Upper lobe of right lung (tissue), 1 donor: ENCODE measurements around the gene CELA3A. TPM values are rescaled to one million over a fixed set of nuclear protein-coding genes. Genes with fewer than 3 reads are reported as not detected.

Source experiments
- ATAC-seq: fragments of 200-7000 bp; cut with Tn5 transposase; one replicate; pipeline ENCODE4 v1.9.1; 2020; ENCODE audit warnings: mild to moderate bottlenecking, moderate library complexity
- DNase-seq: peaks from one replicate; pipeline ENCODE4 v3.0.0-alpha.2; 2020
- H3K27ac ChIP-seq: fragments of 200-600 bp; one replicate; pipeline ENCODE4 v1.8.0; 2022
- H3K27me3 ChIP-seq: fragments of 200-600 bp; one replicate; pipeline ENCODE4 v1.8.0; 2022; ENCODE audit warnings: mild to moderate bottlenecking
- H3K36me3 ChIP-seq: fragments of 200-600 bp; one replicate; pipeline ENCODE4 v1.8.0; 2022
- H3K4me1 ChIP-seq: fragments of 200-600 bp; one replicate; pipeline ENCODE4 v1.8.0; 2022
- H3K4me3 ChIP-seq: fragments of 200-600 bp; one replicate; pipeline ENCODE4 v1.8.0; 2022; ENCODE audit warnings: mild to moderate bottlenecking
- H3K9me3 ChIP-seq: fragments of 200-600 bp; one replicate; pipeline ENCODE4 v1.8.0; 2022
- CTCF ChIP-seq: fragments of 200-600 bp; IDR thresholded peaks from one replicate; pipeline ENCODE4 v1.8.0; 2022; ENCODE audit warnings: antibody characterized with exemption
- intact Hi-C: fragments of 100-400 bp; cut with DNase I; formaldehyde crosslinking; loops from one replicate; pipeline ENCODE4 v1.11.0; 2022
- total RNA-seq: library from RNA; stranded (reverse); fragmentation: NEBNext Ultra II Directional; extraction: Animal tissue kit (Norgen Biotek cat#: 25700); gene quantifications from one replicate; pipeline ENCODE4 v1.2.1, GENCODE V29; 2021
- donor health status: DM: no; HTN: yes; CAD: no; lungs with severe emphysema.

CELA3A gene
- total RNA-seq, 1 donor from 2014 or later = not detected

- peak; percentile 79 for ATAC-seq
- DNase-seq = peak; percentile 87
- Histone ChIP-seq H3K9me3 (no peaks in the 10 kb centered on the region), H3K27ac (peak overlapping the region; percentile 98), H3K27me3 (no peaks in the 10 kb centered on the region), H3K36me3 (peaks cover 8% of the 10 kb centered on the region), H3K4me3 (peak overlapping the region; percentile 89), H3K4me1 (peaks cover 42% of the 10 kb centered on the region)
- intact Hi-C loops = no loop called here
- no peak for TF ChIP-seq CTCF
These were observed 51.8 kb downstream of the CELA3A start for GRCh38 chr1:22053017-22053860.

- DNase-seq = no peak
- peak overlapping the region; percentile 98 for H3K27ac ChIP-seq
- peaks cover 11% of the 10 kb centered on the region for H3K36me3 ChIP-seq
- intact Hi-C loops = no loop called here
- no peaks in the 10 kb centered on the region for H3K9me3 ChIP-seq
- no peak for TF ChIP-seq CTCF
- H3K4me1 ChIP-seq = peaks cover 51% of the 10 kb centered on the region
- no peak for ATAC-seq
- no peaks in the 10 kb centered on the region for H3K27me3 ChIP-seq
- peak overlapping the region; percentile 89 for H3K4me3 ChIP-seq
These were observed 52.7 kb downstream of the CELA3A start for GRCh38 chr1:22053861-22054770.

- peaks cover 64% of the 10 kb centered on the region for H3K4me1 ChIP-seq
- H3K27me3 ChIP-seq = no peaks in the 10 kb centered on the region
- H3K27ac ChIP-seq = no peak overlapping the region
- no peak for ATAC-seq
- peaks cover 11% of the 10 kb centered on the region for H3K36me3 ChIP-seq
- intact Hi-C loops = no loop called here
- H3K9me3 ChIP-seq = no peaks in the 10 kb centered on the region
- TF ChIP-seq CTCF = no peak
- DNase-seq = no peak
- no peak overlapping the region for H3K4me3 ChIP-seq
These were observed 54.0 kb downstream of the CELA3A start for GRCh38 chr1:22055463-22055862.

GRCh38 chr1:22056043-22056442 lies 54.6 kb downstream of the CELA3A start:
- Histone ChIP-seq H3K27ac (no peak overlapping the region), H3K4me3 (no peak overlapping the region), H3K36me3 (peaks cover 11% of the 10 kb centered on the region), H3K27me3 (no peaks in the 10 kb centered on the region), H3K9me3 (no peaks in the 10 kb centered on the region), H3K4me1 (peaks cover 70% of the 10 kb centered on the region)
- intact Hi-C loops = no loop called here
- ATAC-seq = no peak
- no peak for TF ChIP-seq CTCF
- DNase-seq = no peak

GRCh38 chr1:22056936-22057335 lies 55.5 kb downstream of the CELA3A start:
- Histone ChIP-seq H3K4me3 (no peak overlapping the region), H3K27me3 (no peaks in the 10 kb centered on the region), H3K4me1 (peaks cover 78% of the 10 kb centered on the region), H3K27ac (no peak overlapping the region), H3K9me3 (no peaks in the 10 kb centered on the region), H3K36me3 (peaks cover 11% of the 10 kb centered on the region)
- intact Hi-C loops = no loop called here
- ATAC-seq (no peak), DNase-seq (no peak)
- no peak for TF ChIP-seq CTCF
